Pancreas (tissue), 10 donors: ENCODE measurements around the gene KIAA0319L. TPM values are rescaled to one million over a fixed set of nuclear protein-coding genes. Genes with fewer than 3 reads are reported as not detected.

ENCODE experiments used
- ATAC-seq, 4 donors: fragments of 200-7000 bp; cut with Tn5 transposase; one replicate each; pipeline versions ENCODE4 v1.8.0 to v1.9.1; 2020; ENCODE audit warnings: mild to moderate bottlenecking in 4 of 4, moderate library complexity in 4 of 4
- DNase-seq, 6 donors: peaks; one replicate each; pipeline ENCODE4 v3.0.0-alpha.2; 2020
- FAIRE-seq: peaks from 2 replicates; lab custom pipeline; 2012; peaks lifted over from hg19 to GRCh38; lab: Jason Lieb, UNC
- H3K27ac ChIP-seq, 4 donors: fragments of 200-600 bp; sonication (generic); 1 replicate in 3 of 4; 2 replicates in 1 of 4; pipeline versions ENCODE4 v1.5.0 to v1.8.0; 2020
- H3K27me3 ChIP-seq, 4 donors: fragments of 200-600 bp; one replicate each; pipeline ENCODE4 v1.8.0; 2021
- H3K36me3 ChIP-seq, 3 donors: fragments of 200-600 bp; sonication (generic) in 1 of 3; one replicate each; pipeline versions ENCODE4 v1.5.0 to v1.8.0; 2020 to 2021
- H3K4me1 ChIP-seq, 3 donors: fragments of 200-600 bp; one replicate each; pipeline ENCODE4 v1.8.0; 2021
- H3K4me3 ChIP-seq, 4 donors: fragments of 200-600 bp; sonication (generic) in 2 of 4; one replicate each; pipeline versions ENCODE4 v1.5.0 to v1.8.0; 2020 to 2021
- H3K9me3 ChIP-seq, 4 donors: fragments of 200-600 bp; one replicate each; pipeline ENCODE4 v1.8.0; 2021
- CTCF ChIP-seq, 4 donors: fragments of 200-600 bp; sonication (generic) in 3 of 4; IDR thresholded peaks; one replicate each; pipeline versions ENCODE4 v1.5.0 to v1.8.0; 2021; ENCODE audit warnings: antibody characterized with exemption in 4 of 4
- WGBS, 2 donors: extraction: QIAGEN DNeasy Blood & Tissue Kit; methylation state at CpG; one replicate each; pipeline ENCODE4 v1.1.7; 2013; 5-methylcytosine and 5-hydroxymethylcytosine counted together
- intact Hi-C, 3 donors: fragments of 100-400 bp; cut with DNase I; formaldehyde crosslinking; loops; one replicate each; pipeline versions ENCODE4 v1.11.1 to v1.14.2; 2022
- polyA plus RNA-seq, 2 donors: library from polyadenylated mRNA; stranded (reverse); fragments of 200-250 nt; gene quantifications; one replicate each; pipeline ENCODE4 v1.2.3, GENCODE V29; 2013
- total RNA-seq, 6 donors: library from RNA; stranded (reverse); fragmentation: NEBNext Ultra II Directional in 4 of 6; extraction: Animal tissue kit (Norgen Biotek cat#: 25700) in 4 of 6; gene quantifications; one replicate each; pipeline versions ENCODE4 v1.2.1 to v1.2.4, GENCODE V29; 2021 to 2023
- donor health status: healthy with polysubstance abuse.
- donor health status: DM: no; HTN: no; CAD: no; lungs with moderate emphysema.
- donor health status: DM: no; HTN: no; CAD: no.
- donor health status: control.
- donor health status: control.
- donor health status: Bipolar disorder and iron deficiency.
- donor health status: DM: yes; HTN: yes; CAD: no.
- donor health status: DM: no; HTN: no; CAD: no.
- donor health status: DM: no; HTN: no; CAD: no.
- donor health status: DM: yes; HTN: yes; CAD: no.

Gene KIAA0319L
- total and polyA plus RNA-seq, 8 donors: 22.9 to 50.8 (median 44.1) TPM

- intact Hi-C loops: no loop called here
- no peak for TF ChIP-seq CTCF (IDR thresholded peaks at IDR 0.05)
- 95 to 100% methylated on average over 3 of the region's 3 CpGs for WGBS, 2 donors
- Histone ChIP-seq H3K27ac (no peak overlapping the region), H3K27me3 (no peaks in the 10 kb centered on the region), H3K4me1 (no peaks in the 10 kb centered on the region), H3K9me3 (no peaks in the 10 kb centered on the region), H3K4me3 (no peak overlapping the region), H3K36me3 (peaks cover 0 to 30% (median 16%) of the 10 kb centered on the region in 3 donors)
- FAIRE-seq (no peak), ATAC-seq (no peak), DNase-seq (no peak)
Measured at GRCh38 chr1:35600593-35600992, 43.4 kb upstream of the KIAA0319L start.

GRCh38 chr1:35599411-35599810, 42.2 kb upstream of the KIAA0319L start:
- ATAC-seq (no peak), FAIRE-seq (no peak), DNase-seq (no peak)
- WGBS, 2 donors: 89 to 94% methylated on average over 3 of the region's 3 CpGs
- intact Hi-C loops: no loop called here
- Histone ChIP-seq H3K36me3 (peaks cover 0 to 23% (median 8%) of the 10 kb centered on the region in 3 donors), H3K27me3 (no peaks in the 10 kb centered on the region), H3K4me3 (no peak overlapping the region), H3K27ac (no peak overlapping the region), H3K9me3 (no peaks in the 10 kb centered on the region), H3K4me1 (no peaks in the 10 kb centered on the region)
- TF ChIP-seq CTCF (IDR thresholded peaks at IDR 0.05): no peak

- WGBS, 2 donors: 68 to 78% methylated on average over 2 of the region's 2 CpGs
- intact Hi-C loops: no loop called here
- H3K27ac ChIP-seq: no peak overlapping the region
- no peak overlapping the region for H3K4me3 ChIP-seq
- DNase-seq (no peak), ATAC-seq (no peak), FAIRE-seq (no peak)
- peaks cover 0 to 20% (median 8%) of the 10 kb centered on the region in 3 donors for H3K36me3 ChIP-seq
- no peaks in the 10 kb centered on the region for H3K9me3 ChIP-seq
- no peak for TF ChIP-seq CTCF (IDR thresholded peaks at IDR 0.05)
- H3K27me3 ChIP-seq: no peaks in the 10 kb centered on the region
- no peaks in the 10 kb centered on the region for H3K4me1 ChIP-seq
Measured at GRCh38 chr1:35598895-35599294, 41.7 kb upstream of the KIAA0319L start.

- H3K4me3 ChIP-seq: no peak overlapping the region
- ATAC-seq: no peak
Measured at GRCh38 chr1:35597870-35598269, 40.7 kb upstream of the KIAA0319L start.

More at GRCh38 chr1:35597870-35598269, 40.7 kb upstream of the KIAA0319L start:
- no peak for DNase-seq
- intact Hi-C loops: no loop called here
- H3K4me1 ChIP-seq: no peaks in the 10 kb centered on the region
- H3K27me3 ChIP-seq: no peaks in the 10 kb centered on the region
- TF ChIP-seq CTCF (IDR thresholded peaks at IDR 0.05): no peak
- FAIRE-seq: no peak
- no peak overlapping the region for H3K27ac ChIP-seq
- peaks cover 0 to 12% (median 5%) of the 10 kb centered on the region in 3 donors for H3K36me3 ChIP-seq
- 85 to 90% methylated on average over 5 of the region's 5 CpGs for WGBS, 2 donors
- H3K9me3 ChIP-seq: no peaks in the 10 kb centered on the region
